K562 (cell line): ENCODE data around the gene GTF3C4. TPM values are rescaled to one million over a fixed set of nuclear protein-coding genes. Genes with fewer than 3 reads are reported as not detected.

ENCODE experiments used
- ATAC-seq: fragments of 200-7000 bp; cut with Tn5 transposase; 3 replicates; pipeline ENCODE4 v1.9.1; 2020; ENCODE audit warnings: moderate library complexity
- BruUV-seq: library from RNA; stranded (reverse); fragments of 400-500 nt; replicated peaks from 2 replicates; lab custom pipeline; 2021; lab: Mats Ljungman, UMichigan
- CTCF ChIA-PET: fragments of 300-600 bp; formaldehyde crosslinking; extraction: SDS; loops from one replicate; lab custom pipeline; 2021; ENCODE audit warnings: low intra/inter-chr PET ratio; lab: Yijun Ruan, JAX
- POLR2A ChIA-PET: fragments of 300-600, 350-650 bp; sonication (Branson Sonifier 250); formaldehyde crosslinking; extraction: SDS; loops from one replicate; lab custom pipeline; 2021; ENCODE audit warnings: antibody characterized with exemption, inconsistent platforms; lab: Yijun Ruan, JAX
- DNase-seq, 4 experiments: peaks; one replicate each; pipeline versions ENCODE4 v3.0.0 to v3.0.0-alpha.2; 2011 to 2018; ENCODE audit warnings: low spot score in 3 of 4, mixed read lengths in 3 of 4; ENCODE audit errors: extremely low read depth in 1 of 4
- FAIRE-seq: peaks from 2 replicates; lab custom pipeline; 2011; peaks lifted over from hg19 to GRCh38; lab: Jason Lieb, UNC
- H2AFZ ChIP-seq: 2 replicates; pipeline ENCODE4 v1.6.0; 2011; ENCODE audit warnings: low read depth, low read length, control low read depth, inconsistent platforms
- H3K27ac ChIP-seq: fragments of 200-600 bp; 3 replicates; pipeline ENCODE4 v1.8.0; 2011; ENCODE audit warnings: low read depth, mild to moderate bottlenecking, control low read depth, inconsistent platforms, low read length, moderate library complexity, mixed read lengths; ENCODE audit errors: extremely low read depth
- H3K27me3 ChIP-seq, 2 experiments: fragments of 300-600 bp in 1 of 2; 2 replicates in 1 of 2; 3 replicates in 1 of 2; pipeline versions ENCODE4 v1.6.0 to v1.8.0; 2011; ENCODE audit warnings: inconsistent platforms in 2 of 2, low read length in 2 of 2, mild to moderate bottlenecking in 1 of 2, mixed read lengths in 1 of 2, moderate library complexity in 1 of 2; ENCODE audit not compliant: control insufficient read depth in 2 of 2, insufficient read depth in 2 of 2
- H3K36me3 ChIP-seq: fragments of 300-600 bp; 3 replicates; pipeline ENCODE4 v1.8.0; 2011; ENCODE audit warnings: mild to moderate bottlenecking, low read length, inconsistent platforms; ENCODE audit not compliant: control insufficient read depth, insufficient read depth
- H3K4me1 ChIP-seq, 2 experiments: fragments of 200-600 bp in 1 of 2; replicated peaks in 1 of 2; 2 replicates in 1 of 2; 3 replicates in 1 of 2; pipeline versions ENCODE4 v1.5.1 to v1.8.0; 2011; ENCODE audit warnings: inconsistent platforms in 2 of 2, low read length in 2 of 2, mild to moderate bottlenecking in 1 of 2, mixed read lengths in 1 of 2, moderate library complexity in 1 of 2; ENCODE audit not compliant: control insufficient read depth in 2 of 2, insufficient read depth in 2 of 2
- H3K4me2 ChIP-seq: 2 replicates; pipeline ENCODE4 v1.6.1; 2011; ENCODE audit warnings: low read length, control low read depth, inconsistent platforms, mixed read lengths; ENCODE audit not compliant: insufficient read depth
- H3K4me3 ChIP-seq: fragments of 200-600 bp; sonication (generic), shearing (Covaris generic); 2 replicates; pipeline ENCODE4 v1.5.1; 2016; ENCODE audit warnings: control low read depth, inconsistent platforms
- H3K79me2 ChIP-seq: fragments of 200-600 bp; 3 replicates; pipeline ENCODE4 v1.8.0; 2011; ENCODE audit warnings: low read length, inconsistent platforms; ENCODE audit not compliant: control insufficient read depth, insufficient read depth
- H3K9ac ChIP-seq, 2 experiments: 2 replicates each; pipeline versions ENCODE4 v1.6.0 to v1.6.1; 2011; ENCODE audit warnings: low read depth in 2 of 2, low read length in 2 of 2, control low read depth in 1 of 2, inconsistent platforms in 1 of 2, mild to moderate bottlenecking in 1 of 2, mixed read lengths in 1 of 2; ENCODE audit not compliant: insufficient read depth in 1 of 2
- H3K9me1 ChIP-seq: one replicate; pipeline ENCODE4 v1.6.0; 2011; ENCODE audit warnings: inconsistent platforms, mild to moderate bottlenecking, low read length, moderate library complexity; ENCODE audit not compliant: control insufficient read depth, insufficient read depth
- H3K9me3 ChIP-seq: replicated peaks from 2 replicates; pipeline ENCODE4 v1.5.1; 2011; ENCODE audit warnings: low read depth, low read length, inconsistent platforms; ENCODE audit not compliant: control insufficient read depth, insufficient read depth
- H4K20me1 ChIP-seq: replicated peaks from 2 replicates; pipeline ENCODE4 v1.6.1; 2011; ENCODE audit warnings: low read length, inconsistent platforms, mixed read lengths; ENCODE audit not compliant: control insufficient read depth, insufficient read depth
- CBX1 ChIP-seq: sonication (generic); IDR thresholded peaks from 2 replicates; pipeline ENCODE4 v1.6.1; 2016; ENCODE audit warnings: antibody characterized with exemption, low read depth, mild to moderate bottlenecking
- CHCHD3 ChIP-seq: fragments of 250-450 bp; sonication (Bioruptor Pico); IDR thresholded peaks from 2 replicates; pipeline ENCODE4 v2.1.2; 2022; ENCODE audit warnings: mild to moderate bottlenecking
- FOXO4 ChIP-seq: fragments of 450-650 bp; formaldehyde crosslinking; IDR thresholded peaks from 2 replicates; pipeline ENCODE4 v1.4.0; 2020; ENCODE audit warnings: mild to moderate bottlenecking, moderate library complexity
- HBP1 ChIP-seq: fragments of 450-650 bp; formaldehyde crosslinking; IDR thresholded peaks from 2 replicates; pipeline ENCODE4 v1.4.0; 2022; ENCODE audit warnings: missing genetic modification characterization
- HNRNPL ChIP-seq: fragments of 200-400 bp; formaldehyde crosslinking; IDR thresholded peaks from 2 replicates; pipeline ENCODE4 v1.6.1; 2017; ENCODE audit warnings: low read depth, mild to moderate bottlenecking, low read length
- SNIP1 ChIP-seq: fragments of 450-650 bp; IDR thresholded peaks from 2 replicates; pipeline ENCODE4 v1.7.1; 2017; ENCODE audit warnings: low read depth, mild to moderate bottlenecking
- TCF7L2 ChIP-seq: fragments of 150-350 bp; IDR thresholded peaks from 2 replicates; pipeline ENCODE4 v1.6.1; 2016; ENCODE audit warnings: low read depth, mild to moderate bottlenecking, low read length, moderate library complexity
- ZNF253 ChIP-seq: fragments of 250-450 bp; sonication (Bioruptor Pico); conservative IDR thresholded peaks from 2 replicates; pipeline ENCODE4 v1.6.1; 2021; ENCODE audit warnings: mild to moderate bottlenecking
- ZNF449 ChIP-seq: fragments of 250-450 bp; sonication (Bioruptor Pico); IDR thresholded peaks from 2 replicates; pipeline ENCODE4 v1.8.0; 2022; ENCODE audit warnings: moderate library complexity, mild to moderate bottlenecking, inconsistent platforms
- ZNF668 ChIP-seq: fragments of 250-450 bp; sonication (Bioruptor Pico); IDR thresholded peaks from 2 replicates; pipeline ENCODE4 v1.8.0; 2022; ENCODE audit warnings: mild to moderate bottlenecking, inconsistent platforms
- WGBS: fragments of 100-300 bp; shearing (Covaris generic); methylation state at CpG from one replicate; pipeline ENCODE4 v1.1.6; 2016; ENCODE audit warnings: low coverage, mixed read lengths; ENCODE audit not compliant: insufficient coverage; ENCODE audit errors: missing lambda C conversion rate; 5-methylcytosine and 5-hydroxymethylcytosine counted together
- in situ Hi-C: fragments of 300-500 bp; cut with MboI; formaldehyde crosslinking; loops from 4 replicates; pipeline ENCODE4 v1.15.0; 2018; ENCODE audit warnings: inconsistent platforms, mixed read lengths
- intact Hi-C: fragments of 100-400 bp; cut with micrococcal nuclease; formaldehyde crosslinking; loops from 2 replicates; pipeline ENCODE4 v1.14.2; 2022
- polyA plus RNA-seq, 8 experiments: library from polyadenylated mRNA; depleted of rRNA in 4 of 8; stranded (reverse) in 5 of 8; unstranded in 3 of 8; fragments of >200 nt; fragmentation: Nextera tagmentation in 2 of 8; fragmentation: Illumina TruSeq in 1 of 8; extraction: Ambion mirVana in 2 of 8; extraction: Trizol in 1 of 8; gene quantifications; 2 replicates each; pipeline versions ENCODE4 v1.2.1 to v1.2.3, GENCODE V29; 2011 to 2014; ENCODE audit warnings: inconsistent platforms in 1 of 8, missing spikeins in 1 of 8
- total RNA-seq, 7 experiments: library from RNA; depleted of rRNA in 6 of 7; stranded (reverse); fragments of >200 nt in 6 of 7; fragmentation: Illumina TruSeq in 2 of 7; extraction: Trizol in 2 of 7; gene quantifications; 2 replicates each; pipeline versions ENCODE4 v1.2.1 to v1.2.3, GENCODE V29; 2011 to 2021; ENCODE audit warnings: low replicate concordance in 1 of 7

GTF3C4 gene
- total and polyA plus RNA-seq, 9 of the 15 experiments (the other 6 are each of a cell fraction or from before 2014, with no cell fraction given): 3.9 to 20.0 (median 12.2) TPM

- intact Hi-C loops (no loop called here), in situ Hi-C loops (no loop called here)
- ATAC-seq (no peak), DNase-seq (no peak), FAIRE-seq (no peak)
- Histone ChIP-seq H3K4me3 (no peak overlapping the region), H3K4me1 (peaks cover 0 to 3% of the 10 kb centered on the region in 2 experiments; a peak in 3 of 5 replicates), H3K27me3 (peaks cover 46 to 50% of the 10 kb centered on the region in 2 experiments), H3K9ac (no peak overlapping the region), H2AFZ (no peak overlapping the region), H3K79me2 (no peaks in the 10 kb centered on the region), H4K20me1 (peaks cover 4% of the 10 kb centered on the region; the same call in 1 of the 2 replicates), H3K36me3 (no peaks in the 10 kb centered on the region), H3K4me2 (no peak overlapping the region), H3K27ac (no peak overlapping the region), H3K9me1 (no peaks in the 10 kb centered on the region), H3K9me3 (no peaks in the 10 kb centered on the region)
- ChIA-PET POLR2A (interaction anchor here (0.6 kb wide), 1 partner anchor 18 kb away, joined by 3 read pairs; no protein-coding TSS in a partner anchor), CTCF (no interaction called here)
- 32% methylated on average over 5 of the region's 5 CpGs for WGBS
- TF ChIP-seq FOXO4 (CRISPR knock-in tag) (no peak), HNRNPL (no peak), CBX1 (no peak), HBP1 (CRISPR knock-in tag) (no peak), SNIP1 (no peak), CHCHD3 (CRISPR knock-in tag) (no peak), ZNF253 (CRISPR knock-in tag) (no peak), ZNF449 (no peak), TCF7L2 (no peak), ZNF668 (no peak)
- BruUV-seq: no TSS peak
Measured at GRCh38 chr9:132712753-132713152, 42.5 kb downstream of the GTF3C4 start.
